CD1c-positive myeloid dendritic cell (primary cell): Measurements from ENCODE around the gene SESN3.
A peak's percentile ranks its signal among the peaks of the same experiment; 100 is the strongest.
"Not testable (repeated sequence)": the region's sequence is repeated elsewhere in the genome, so short reads cannot be mapped to it uniquely, and the experiment has no call there.

Experiments
- DNase-seq: peaks from one replicate; pipeline ENCODE4 v3.0.0-alpha.2; 2016; ENCODE audit errors: extremely low spot score

SESN3 gene

GRCh38 chr11:95152876-95153856 is 77.8 kb downstream of the SESN3 start:
- no peak for DNase-seq

GRCh38 chr11:95150956-95151684 is 79.9 kb downstream of the SESN3 start:
- peak; percentile 93 for DNase-seq

GRCh38 chr11:95149651-95150364 is 81.2 kb downstream of the SESN3 start:
- no peak for DNase-seq

- DNase-seq = no peak
Measured at GRCh38 chr11:95148938-95149337, 82.1 kb downstream of the SESN3 start.

- DNase-seq = no peak
Measured at GRCh38 chr11:95148406-95148805, 82.6 kb downstream of the SESN3 start.

- DNase-seq = peak; percentile 19
Measured at GRCh38 chr11:95147364-95147905, 83.6 kb downstream of the SESN3 start.

DNA sequence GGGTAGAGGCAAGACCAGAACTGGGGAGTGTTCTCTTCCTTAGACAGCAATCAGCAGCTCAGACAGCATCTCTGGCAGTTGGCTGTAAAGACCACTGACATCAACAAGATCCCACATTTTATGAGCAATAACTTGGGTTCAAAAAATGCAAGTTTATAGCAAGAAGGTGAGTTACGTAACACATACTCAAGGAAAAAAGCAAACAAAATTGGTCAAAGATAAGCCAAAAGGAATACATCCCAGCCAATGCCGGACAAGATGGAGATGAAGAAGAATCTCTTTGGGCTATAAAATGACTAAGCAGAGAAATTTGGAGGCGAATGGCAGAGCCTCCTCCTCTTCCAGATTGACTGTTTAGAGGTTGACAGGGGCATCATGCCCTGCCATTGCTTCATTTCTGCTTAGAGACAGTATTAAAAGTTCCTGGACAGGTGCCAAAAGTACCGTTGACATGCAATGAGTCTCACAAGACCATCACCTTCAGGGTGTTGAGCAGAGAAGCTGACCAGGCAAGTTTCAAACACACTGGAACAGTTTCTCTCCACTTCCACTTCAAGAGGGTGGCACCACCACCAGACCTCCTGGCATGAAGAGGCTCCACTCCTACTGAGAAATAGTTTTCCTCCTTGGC is 85.5 kb downstream of the SESN3 start:
- DNase-seq = no peak

- DNase-seq = no peak
Measured at GRCh38 chr11:95144313-95145235, 86.4 kb downstream of the SESN3 start.

DNA sequence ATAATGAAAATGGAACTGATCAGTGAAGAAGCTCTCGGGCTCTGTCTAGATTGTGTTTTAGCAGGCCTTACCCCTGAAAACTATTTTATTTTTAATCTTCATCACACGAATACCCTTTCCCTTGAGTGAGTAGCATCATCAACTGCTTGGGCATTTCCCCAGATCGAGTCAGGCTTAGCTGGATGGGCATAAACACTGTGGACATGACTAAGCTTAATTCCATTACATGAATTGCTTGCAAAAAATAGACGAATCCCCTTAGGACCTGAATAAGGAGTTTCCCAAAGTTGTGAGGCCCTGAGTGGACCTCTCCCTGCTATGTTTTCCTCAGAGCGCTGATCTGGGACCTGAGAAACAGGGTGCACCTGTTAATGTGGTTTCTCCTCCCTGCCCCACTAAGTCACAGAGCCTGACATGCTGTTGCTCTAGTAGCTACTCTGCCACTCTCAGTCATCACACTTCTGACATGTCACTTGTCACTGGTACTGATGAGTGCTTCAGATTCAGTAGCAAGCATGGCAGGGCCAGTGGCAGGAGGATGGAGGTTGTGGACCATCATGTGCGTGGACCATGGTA is 87.8 kb downstream of the SESN3 start:
- DNase-seq = no peak

DNA sequence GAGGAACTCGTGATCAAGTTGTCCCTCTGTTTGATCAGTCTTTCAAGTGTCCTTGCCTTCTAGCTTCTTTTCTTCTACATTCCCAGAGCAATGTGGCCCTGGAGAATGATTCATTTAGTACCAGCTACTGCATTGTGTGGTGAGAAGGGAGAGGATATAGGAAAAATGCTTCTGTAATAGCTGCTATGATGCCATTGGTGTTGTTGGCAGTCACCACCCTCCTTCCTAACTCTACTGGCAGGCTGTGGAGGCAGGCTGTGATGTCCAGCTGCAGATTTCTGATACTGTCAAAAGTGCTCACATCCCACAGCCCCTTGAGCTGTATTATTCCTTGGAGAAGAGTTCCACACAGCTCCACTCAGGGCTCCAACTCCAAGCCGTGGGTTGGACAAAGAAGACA is 88.6 kb downstream of the SESN3 start:
- no peak for DNase-seq

DNA sequence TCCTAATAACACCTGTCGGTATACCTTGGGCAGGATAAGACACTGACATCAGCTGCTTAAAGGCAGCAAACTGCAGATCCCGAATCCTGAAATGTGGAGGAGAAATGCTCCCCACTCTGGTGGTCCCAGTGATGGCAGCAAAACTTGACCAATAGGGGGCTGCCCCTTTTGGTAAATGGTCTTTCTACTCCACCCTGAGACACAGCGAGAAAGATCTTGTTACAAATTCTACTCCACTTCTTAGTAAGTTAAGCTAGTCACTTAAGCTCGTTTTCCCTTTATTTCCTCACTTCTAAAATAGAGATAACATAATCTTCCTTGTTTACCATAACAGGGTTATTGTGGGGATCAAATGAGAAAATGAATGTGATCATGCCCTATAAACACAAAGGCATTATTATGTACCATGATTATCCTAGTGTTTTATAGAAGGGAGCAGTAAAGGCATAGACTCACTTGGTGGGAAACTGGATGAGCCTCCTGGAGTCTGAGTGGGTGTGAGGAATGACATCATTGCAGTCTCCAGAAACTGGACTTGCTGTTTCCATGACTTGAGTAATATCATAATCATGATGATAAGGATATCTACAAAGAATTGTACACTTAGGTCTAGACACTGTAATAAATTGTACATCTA is 90.5 kb downstream of the SESN3 start:
- DNase-seq = no peak

GRCh38 chr11:95138448-95138847 is 92.6 kb downstream of the SESN3 start:
- DNase-seq = no peak

GRCh38 chr11:95137299-95137698 is 93.7 kb downstream of the SESN3 start:
- DNase-seq = no peak

GRCh38 chr11:95136747-95137146 is 94.3 kb downstream of the SESN3 start:
- DNase-seq = not testable (repeated sequence)

GRCh38 chr11:95135880-95136279 is 95.1 kb downstream of the SESN3 start:
- DNase-seq = no peak

- DNase-seq = no peak
Measured at GRCh38 chr11:95135155-95135554, 95.8 kb downstream of the SESN3 start.

DNA sequence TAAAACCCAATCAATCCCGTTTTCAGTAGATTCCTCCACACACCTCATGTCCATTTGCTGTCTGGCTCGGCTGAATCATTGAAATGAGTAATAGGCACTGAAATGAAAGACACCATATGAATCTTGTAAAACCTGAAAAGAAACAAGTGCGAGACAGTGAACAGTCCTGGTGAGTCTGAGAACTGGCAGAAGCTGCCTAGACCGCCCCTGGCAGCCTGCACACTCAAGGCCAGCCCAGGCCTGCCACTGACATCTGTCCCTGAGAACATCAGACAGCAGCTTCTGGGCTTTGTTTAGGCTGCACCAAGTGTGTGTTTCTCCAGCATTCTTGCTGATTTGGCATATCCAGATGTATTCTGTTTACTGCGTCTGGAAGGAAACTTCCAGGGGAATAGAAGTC is 96.5 kb downstream of the SESN3 start:
- no peak for DNase-seq

- no peak for DNase-seq
Measured at GRCh38 chr11:95132956-95133355, 98.0 kb downstream of the SESN3 start.

DNA sequence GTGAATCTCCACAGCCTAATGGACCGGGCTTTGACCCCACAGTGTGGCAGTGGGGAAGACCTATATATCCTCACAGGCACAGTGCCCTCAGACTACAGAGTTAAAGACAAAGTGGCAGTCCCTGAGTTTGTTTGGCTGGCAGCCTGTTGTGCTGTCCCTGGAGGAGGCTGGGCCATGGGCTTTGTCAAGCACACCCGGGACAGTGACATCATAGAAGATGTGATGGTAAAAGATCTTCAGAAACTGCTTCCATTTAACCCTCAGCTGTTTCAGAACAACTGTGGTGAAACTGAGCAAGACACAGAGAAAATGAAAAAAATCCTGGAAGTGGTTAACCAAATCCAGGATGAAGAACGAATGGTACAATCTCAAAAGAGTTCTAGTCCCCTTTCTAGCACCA is 102.4 kb downstream of the SESN3 start:
- DNase-seq = no peak

GRCh38 chr11:95123556-95123955 is 107.4 kb downstream of the SESN3 start:
- DNase-seq = no peak
